GM12874 (cell line): ENCODE data around the gene KANTR.

Source experiments
- CTCF ChIP-seq: IDR thresholded peaks from 2 replicates; pipeline ENCODE4 v1.5.1; 2011; ENCODE audit warnings: low read depth, mild to moderate bottlenecking, control low read depth, low read length, moderate library complexity; ENCODE audit not compliant: insufficient read depth

KANTR gene

GRCh38 chrX:53082773-53083616 is 10.9 kb upstream of the KANTR start:
- no peak for TF ChIP-seq CTCF

DNA sequence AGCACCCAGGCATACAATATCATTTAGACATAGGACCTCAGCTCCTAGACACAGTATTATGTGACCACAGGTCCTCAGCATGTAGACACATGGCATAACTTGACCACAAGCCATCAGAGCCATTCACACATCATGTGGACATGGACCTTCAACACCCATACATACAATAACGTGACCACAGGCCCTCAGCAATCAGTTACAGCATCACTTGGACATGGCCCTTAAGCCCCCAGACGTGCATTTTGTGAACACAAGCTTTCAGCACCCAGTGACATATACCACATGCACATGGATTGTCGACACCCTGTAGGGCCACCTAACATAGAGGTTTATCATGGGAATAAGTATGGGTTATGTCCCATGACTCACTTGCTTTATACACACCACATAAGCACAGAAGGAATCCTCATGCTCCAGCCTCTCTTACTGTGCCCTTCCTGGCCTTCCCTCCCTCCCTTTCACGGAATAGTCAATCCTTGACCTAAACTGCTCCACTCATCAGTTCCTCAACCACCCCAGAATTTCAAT is 9.8 kb upstream of the KANTR start:
- no peak for TF ChIP-seq CTCF

DNA sequence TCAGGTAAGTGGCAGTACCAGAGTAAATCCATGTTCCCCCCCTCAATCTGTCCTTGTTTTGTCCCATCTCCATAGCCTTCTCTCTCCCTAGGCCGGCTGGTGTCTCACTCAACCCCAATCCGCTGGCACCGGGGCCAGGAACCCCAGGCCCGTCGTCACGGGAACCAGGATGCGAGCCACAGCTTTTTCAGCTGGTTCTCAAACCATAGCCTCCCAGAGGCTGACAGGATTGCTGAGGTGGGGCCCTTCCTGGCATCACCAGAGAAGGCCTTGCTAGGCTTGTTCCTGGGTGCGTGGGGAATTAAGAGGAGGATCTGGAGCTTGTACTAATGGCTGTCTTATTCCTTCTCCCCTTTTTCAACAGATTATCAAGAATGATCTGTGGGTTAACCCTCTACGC is 9.1 kb upstream of the KANTR start:
- TF ChIP-seq CTCF, result no peak

DNA sequence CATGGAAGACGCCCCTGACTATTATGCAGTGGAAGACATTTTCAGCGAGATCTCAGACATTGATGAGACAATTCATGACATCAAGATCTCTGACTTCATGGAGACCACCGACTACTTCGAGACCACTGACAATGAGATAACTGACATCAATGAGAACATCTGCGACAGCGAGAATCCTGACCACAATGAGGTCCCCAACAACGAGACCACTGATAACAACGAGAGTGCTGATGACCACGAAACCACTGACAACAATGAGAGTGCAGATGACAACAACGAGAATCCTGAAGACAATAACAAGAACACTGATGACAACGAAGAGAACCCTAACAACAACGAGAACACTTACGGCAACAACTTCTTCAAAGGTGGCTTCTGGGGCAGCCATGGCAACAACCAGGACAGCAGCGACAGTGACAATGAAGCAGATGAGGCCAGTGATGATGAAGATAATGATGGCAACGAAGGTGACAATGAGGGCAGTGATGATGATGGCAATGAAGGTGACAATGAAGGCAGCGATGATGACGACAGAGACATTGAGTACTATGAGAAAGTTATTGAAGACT is 8.2 kb upstream of the KANTR start:
- TF ChIP-seq CTCF, result no peak

DNA sequence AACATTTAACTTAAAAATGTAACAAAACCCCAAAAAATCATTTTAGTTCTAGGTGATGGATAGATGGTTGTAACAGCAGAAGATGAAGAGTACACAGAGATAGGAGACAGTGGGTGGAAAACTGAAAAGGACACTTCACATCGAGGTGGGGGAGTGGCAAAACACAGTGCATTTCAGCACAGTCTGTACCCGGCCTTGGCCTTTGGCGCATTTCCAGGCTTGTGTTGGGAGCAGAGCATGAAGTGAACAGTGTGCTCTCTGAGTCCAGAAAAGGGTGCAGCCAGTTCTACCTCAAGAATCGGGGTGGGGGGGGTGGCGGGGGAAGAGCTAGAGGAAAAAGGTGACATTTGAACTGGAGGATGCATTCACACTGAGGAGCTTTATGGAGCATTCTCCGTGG is 7.5 kb upstream of the KANTR start:
- no peak for TF ChIP-seq CTCF

DNA sequence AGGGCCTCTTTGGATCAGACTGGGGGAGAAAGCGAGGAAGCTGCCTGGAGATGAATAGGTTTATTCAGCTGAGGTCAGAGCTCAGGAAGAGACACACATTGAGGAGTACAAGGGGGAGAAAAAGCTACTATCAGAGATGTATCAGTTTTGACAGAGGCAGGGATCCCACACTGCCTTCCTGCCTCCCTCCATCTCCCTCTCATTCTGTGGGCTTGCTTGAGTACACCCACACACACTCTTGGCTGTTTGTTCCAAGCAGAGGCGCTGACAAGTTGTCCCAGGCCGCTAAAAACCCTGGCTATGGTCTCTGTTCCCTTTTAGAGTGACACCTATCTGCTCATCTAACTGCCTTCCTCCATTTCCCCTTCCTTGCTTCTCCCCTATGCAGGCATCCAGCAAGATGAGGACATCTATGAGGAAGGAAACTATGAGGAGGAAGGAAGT is 6.5 kb upstream of the KANTR start:
- TF ChIP-seq CTCF, result no peak

- TF ChIP-seq CTCF, result no peak
Measured at GRCh38 chrX:53088136-53088974, 5.6 kb upstream of the KANTR start.
